ENCODE results near the gene CNGA2.

- no peak for TF ChIP-seq CTCF (IDR thresholded peaks at IDR 0.05; ENCODE audit: poor library complexity)
- no peak for TF ChIP-seq EZH2 (IDR thresholded peaks at IDR 0.05; ENCODE audit: borderline replicate concordance)
- TF ChIP-seq EZH2phosphoT487 (IDR thresholded peaks at IDR 0.05; ENCODE audit: low read depth, severe bottlenecking, unreplicated experiment), result no peak
Measured at GRCh38 chrX:151776936-151777335, 42.4 kb downstream of the CNGA2 start.
